ENCODE results near the gene LRRFIP1. TPM values are rescaled to one million over a fixed set of nuclear protein-coding genes. Genes with fewer than 3 reads are reported as not detected.
A peak's percentile ranks its signal among the peaks of the same experiment; 100 is the strongest.

Gene LRRFIP1
- total RNA-seq, 2 experiments from 2014 or later, result 189 to 207 TPM

DNA sequence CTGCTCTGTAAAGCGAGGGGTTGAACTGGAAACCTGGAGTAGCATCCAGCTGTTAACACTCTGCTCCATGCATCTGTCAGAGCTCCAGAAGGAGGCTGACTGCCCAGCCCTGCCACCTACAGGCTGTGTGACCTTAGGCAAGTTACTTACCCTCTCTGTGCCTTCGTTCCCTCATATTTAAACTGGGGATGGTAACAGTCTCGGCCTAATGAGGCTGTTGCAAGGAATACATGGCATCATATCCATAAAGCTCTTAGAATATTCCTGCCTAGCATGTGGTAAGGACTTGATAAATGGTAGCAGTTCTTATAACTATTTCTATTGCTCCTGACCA is 80.6 kb downstream of the LRRFIP1 start:
- H3K9me3 Mint-ChIP-seq (ENCODE audit: insufficient read depth), result no peaks in the 10 kb centered on the region
- H3K4me3 Mint-ChIP-seq, result no peak overlapping the region
- no peak for ATAC-seq
- H3K27ac Mint-ChIP-seq, result no peak overlapping the region
- no peak for DNase-seq
- POLR2A ChIA-PET, result interaction anchor here (0.8 to 1.0 kb wide), 3 partner anchors 10 to 16 kb away, joined by 3 to 5 read pairs (median 4); no protein-coding TSS in a partner anchor
- H3K27me3 Mint-ChIP-seq (ENCODE audit: low read depth), result no peaks in the 10 kb centered on the region
- CTCF ChIA-PET, result interaction anchor here (0.8 to 4.7 kb wide), 5 partner anchors 10 to 126 kb away, joined by 3 to 32 read pairs (median 11); no protein-coding TSS in a partner anchor
- H3K36me3 Mint-ChIP-seq (ENCODE audit: low read depth), result peaks cover 46% of the 10 kb centered on the region
- peaks cover 59% of the 10 kb centered on the region for H3K4me1 Mint-ChIP-seq (ENCODE audit: low read depth)

DNA sequence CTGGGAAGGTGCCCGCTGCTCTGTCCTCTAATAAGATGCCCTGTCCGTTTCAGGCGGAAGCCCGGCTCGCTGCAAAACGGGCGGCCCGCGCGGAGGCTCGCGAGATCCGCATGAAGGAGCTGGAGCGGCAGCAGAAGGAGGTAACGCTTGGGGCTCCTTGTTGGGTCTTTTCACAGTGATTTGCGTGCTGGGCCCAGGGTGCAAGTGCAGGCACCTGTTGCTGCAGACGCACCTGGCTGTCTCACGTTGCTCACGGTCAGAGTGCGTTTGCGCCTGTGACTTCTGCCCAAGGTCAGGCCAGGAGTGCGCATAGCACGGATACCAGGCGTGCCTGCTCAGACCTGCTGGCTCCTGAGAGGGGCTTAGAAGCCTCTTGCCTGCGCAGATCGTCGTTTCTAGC is 81.1 kb downstream of the LRRFIP1 start:
- ATAC-seq (no peak), DNase-seq (no peak)
- Mint-ChIP-seq H3K4me3 (no peak overlapping the region), H3K4me1 (ENCODE audit: low read depth) (peaks cover 55% of the 10 kb centered on the region), H3K27me3 (ENCODE audit: low read depth) (no peaks in the 10 kb centered on the region), H3K27ac (no peak overlapping the region), H3K36me3 (ENCODE audit: low read depth) (peaks cover 47% of the 10 kb centered on the region), H3K9me3 (ENCODE audit: insufficient read depth) (no peaks in the 10 kb centered on the region)
- ChIA-PET CTCF (interaction anchor here (0.8 to 4.7 kb wide), 5 partner anchors 11 to 127 kb away, joined by 3 to 32 read pairs (median 11); no protein-coding TSS in a partner anchor), POLR2A (interaction anchor here (0.8 kb wide), 1 partner anchor 12 kb away, joined by 3 read pairs; no protein-coding TSS in a partner anchor)

DNA sequence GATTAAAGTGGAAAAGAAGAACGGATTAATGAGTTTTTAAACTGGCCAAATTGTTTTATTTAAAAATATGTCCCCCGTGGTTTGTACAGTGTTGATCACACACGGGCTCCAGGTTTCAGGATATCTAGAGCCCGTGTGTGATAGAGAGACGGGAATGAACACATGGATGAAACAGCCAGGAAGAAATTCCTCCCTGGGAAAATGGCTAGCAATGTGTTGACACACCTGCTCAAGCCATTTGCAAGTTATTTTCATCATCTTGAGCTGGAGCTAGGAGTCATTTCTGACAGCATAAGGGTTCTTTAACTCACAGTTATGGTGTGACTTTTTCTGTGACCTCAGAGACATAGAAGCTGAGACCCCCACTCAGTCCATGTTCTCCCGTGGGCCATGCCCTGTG is 81.6 kb downstream of the LRRFIP1 start:
- POLR2A ChIA-PET, result no interaction called here
- peaks cover 50% of the 10 kb centered on the region for H3K4me1 Mint-ChIP-seq (ENCODE audit: low read depth)

DNA sequence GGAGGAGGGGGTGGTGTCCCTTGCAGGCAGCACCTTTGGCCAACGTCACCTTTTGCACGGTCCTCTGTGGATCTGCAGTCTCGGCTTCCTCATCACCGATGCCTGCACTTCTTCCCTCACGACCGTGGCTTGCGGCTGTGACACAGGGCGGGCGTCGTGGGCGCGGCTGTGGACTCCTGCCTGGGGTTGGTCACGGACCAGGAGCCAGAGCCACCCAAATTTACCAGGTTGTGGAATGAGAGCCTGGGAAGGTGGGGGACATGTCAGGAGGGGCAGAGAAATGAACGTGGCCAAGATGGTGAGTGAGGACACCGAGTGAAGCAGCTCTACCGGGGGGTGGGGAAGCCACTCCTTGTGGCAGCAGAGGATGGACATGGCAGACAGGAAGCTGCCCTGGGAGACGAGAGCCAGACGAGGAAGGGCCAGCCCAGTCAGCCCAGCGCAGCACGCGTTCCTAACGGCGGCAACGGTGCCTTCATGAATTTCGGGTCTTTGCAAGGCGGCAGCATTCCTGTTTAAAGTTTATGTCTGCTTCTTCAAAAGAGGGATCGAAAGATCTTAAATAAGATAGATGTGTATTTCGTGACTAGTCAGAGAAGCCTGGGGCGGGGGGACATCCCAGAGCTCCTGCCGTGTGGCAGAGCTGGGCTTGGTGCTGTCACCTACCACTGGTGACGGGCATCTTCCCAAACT is 84.2 kb downstream of the LRRFIP1 start:
- DNase-seq (no peak), ATAC-seq (no peak)
- Mint-ChIP-seq H3K27ac (no peak overlapping the region), H3K36me3 (ENCODE audit: low read depth) (peaks cover 46% of the 10 kb centered on the region), H3K4me3 (no peak overlapping the region), H3K9me3 (ENCODE audit: insufficient read depth) (no peaks in the 10 kb centered on the region), H3K4me1 (ENCODE audit: low read depth) (peaks cover 41% of the 10 kb centered on the region), H3K27me3 (ENCODE audit: low read depth) (no peaks in the 10 kb centered on the region)
- CTCF ChIA-PET, result interaction anchor here (1.0 to 4.7 kb wide), 3 partner anchors 15 to 38 kb away, joined by 3 to 32 read pairs (median 8); no protein-coding TSS in a partner anchor
- POLR2A ChIA-PET, result no interaction called here

More for the DNA sequence above, 81.6 kb downstream of the LRRFIP1 start:
- H3K27ac Mint-ChIP-seq, result no peak overlapping the region
- H3K9me3 Mint-ChIP-seq (ENCODE audit: insufficient read depth), result no peaks in the 10 kb centered on the region
- peaks cover 43% of the 10 kb centered on the region for H3K36me3 Mint-ChIP-seq (ENCODE audit: low read depth)
- DNase-seq (no peak), ATAC-seq (no peak)
- no peak overlapping the region for H3K4me3 Mint-ChIP-seq
- H3K27me3 Mint-ChIP-seq (ENCODE audit: low read depth), result no peaks in the 10 kb centered on the region
- CTCF ChIA-PET, result interaction anchor here (3.7 to 4.7 kb wide), 3 partner anchors 11 to 36 kb away, joined by 11 to 32 read pairs (median 13); no protein-coding TSS in a partner anchor

DNA sequence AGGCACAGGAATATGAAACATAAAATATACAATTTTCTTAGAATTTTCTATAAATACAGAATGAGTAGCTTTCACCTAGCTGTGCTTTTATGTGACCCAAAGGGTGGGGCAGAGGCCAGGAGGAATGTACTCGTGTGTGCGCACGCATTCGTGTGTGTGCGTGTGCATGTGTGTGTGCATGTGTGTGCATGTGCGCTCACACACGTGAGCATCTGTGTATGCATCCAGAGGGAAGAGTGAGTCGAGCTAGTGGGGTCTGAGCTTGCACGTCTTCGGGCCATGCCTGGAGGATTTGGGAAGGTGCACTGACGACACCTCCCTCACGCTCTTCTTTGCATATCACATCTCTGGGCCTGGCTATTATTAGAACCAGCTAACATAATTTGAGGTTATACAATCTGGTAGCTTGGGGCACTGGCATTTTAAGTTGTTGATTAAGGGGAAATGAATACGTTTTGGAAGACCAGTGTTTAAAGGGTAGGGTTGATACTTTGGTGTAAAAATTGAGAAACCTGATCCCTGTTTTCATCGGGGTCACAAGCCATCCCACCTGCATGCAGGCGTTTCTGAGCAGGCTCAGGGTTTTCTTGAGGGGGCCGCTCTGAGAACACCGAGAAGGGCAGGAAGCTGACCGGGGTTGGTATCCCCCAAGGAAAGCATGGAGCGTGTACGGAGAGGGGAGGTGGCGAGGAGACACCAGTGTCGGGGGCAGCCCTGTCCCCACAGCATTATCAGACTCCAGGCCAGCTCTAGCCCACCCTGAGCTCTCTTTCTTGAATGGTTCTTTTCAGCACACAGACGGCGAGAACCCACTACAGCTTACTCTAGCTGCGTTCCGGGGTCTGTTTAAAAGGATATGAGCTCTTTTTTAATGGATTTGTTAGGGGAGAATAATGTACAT is 85.3 kb downstream of the LRRFIP1 start:
- H3K27ac Mint-ChIP-seq, result no peak overlapping the region
- no peaks in the 10 kb centered on the region for H3K9me3 Mint-ChIP-seq (ENCODE audit: insufficient read depth)
- ChIA-PET CTCF (interaction anchor here (0.7 to 2.4 kb wide), 4 partner anchors 10 to 39 kb away, joined by 3 to 8 read pairs (median 4); no protein-coding TSS in a partner anchor), POLR2A (no interaction called here)
- peaks cover 48% of the 10 kb centered on the region for H3K36me3 Mint-ChIP-seq (ENCODE audit: low read depth)
- no peak for ATAC-seq
- H3K4me3 Mint-ChIP-seq, result no peak overlapping the region
- H3K4me1 Mint-ChIP-seq (ENCODE audit: low read depth), result peaks cover 30% of the 10 kb centered on the region
- H3K27me3 Mint-ChIP-seq (ENCODE audit: low read depth), result no peaks in the 10 kb centered on the region
- DNase-seq, result no peak

DNA sequence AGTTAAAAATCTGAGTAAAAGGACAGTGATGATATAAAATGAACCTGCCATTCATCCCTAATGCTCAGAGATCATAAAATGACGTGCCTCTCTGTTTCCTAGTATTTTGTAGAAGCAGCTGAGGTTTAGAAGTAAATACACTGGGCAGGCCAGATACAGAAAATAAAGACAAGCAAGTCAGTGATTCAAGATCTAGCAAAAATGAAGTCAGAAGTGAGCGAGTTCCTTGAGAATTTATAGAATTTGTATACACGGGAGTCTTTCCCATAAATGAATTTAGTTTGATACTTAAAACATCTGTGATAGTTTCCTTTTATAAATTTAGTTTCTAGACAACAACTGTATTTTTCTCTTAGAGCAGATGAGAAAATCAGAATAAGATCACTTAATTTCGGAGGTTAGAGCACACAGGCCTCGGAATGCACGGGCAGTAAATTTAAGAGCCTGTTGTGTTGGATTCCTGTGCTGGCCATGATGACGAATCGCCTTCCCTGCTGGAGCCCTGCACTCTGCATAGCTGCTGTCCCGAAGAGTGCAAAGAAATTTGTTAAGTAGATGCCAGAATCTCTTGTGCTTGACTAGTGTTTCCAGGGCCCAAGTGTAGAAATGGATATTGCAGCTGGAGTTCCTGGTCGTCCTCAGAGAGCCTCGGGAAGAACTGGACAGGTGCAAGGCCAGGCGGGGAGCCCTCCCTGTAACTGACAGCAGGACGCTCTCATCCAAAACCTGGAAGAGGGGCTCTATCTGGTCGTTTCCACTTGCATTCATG is 87.5 kb downstream of the LRRFIP1 start:
- no peak for ATAC-seq
- Mint-ChIP-seq H3K27ac (peak overlapping the region; percentile 59), H3K27me3 (ENCODE audit: low read depth) (no peaks in the 10 kb centered on the region), H3K36me3 (ENCODE audit: low read depth) (peaks cover 51% of the 10 kb centered on the region), H3K9me3 (ENCODE audit: insufficient read depth) (no peaks in the 10 kb centered on the region), H3K4me3 (no peak overlapping the region), H3K4me1 (ENCODE audit: low read depth) (peaks cover 32% of the 10 kb centered on the region)
- CTCF ChIA-PET, result interaction anchor here (1.0 to 1.7 kb wide), 2 partner anchors 30 to 133 kb away, joined by 3 to 5 read pairs; no protein-coding TSS in a partner anchor
- DNase-seq, result no peak
- POLR2A ChIA-PET, result no interaction called here

DNA sequence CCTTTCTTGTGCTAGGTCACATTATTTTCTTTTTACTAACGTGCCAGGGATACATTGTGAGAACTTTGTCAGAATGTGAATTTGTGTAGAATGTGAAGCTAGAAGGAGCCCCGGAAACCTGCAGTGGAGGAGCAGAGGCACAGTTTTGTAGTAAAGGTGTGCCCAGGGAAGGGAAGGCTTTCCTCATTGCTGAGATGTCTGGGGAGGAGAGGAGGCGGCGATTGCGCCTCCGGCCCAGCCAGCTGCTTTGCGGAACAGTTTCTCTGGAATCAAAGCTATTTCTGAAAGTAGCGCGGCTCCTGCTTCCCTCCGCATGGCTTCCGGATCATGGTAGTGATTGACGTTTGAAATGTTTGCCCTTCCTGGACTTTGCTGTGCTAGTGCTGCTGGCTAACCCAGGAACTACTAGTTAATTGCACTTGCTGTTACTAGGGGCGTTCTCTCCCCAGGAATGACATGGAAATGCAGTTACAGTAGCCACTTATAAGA is 88.1 kb downstream of the LRRFIP1 start:
- Mint-ChIP-seq H3K4me1 (ENCODE audit: low read depth) (peaks cover 34% of the 10 kb centered on the region), H3K27ac (peak overlapping the region; percentile 59), H3K36me3 (ENCODE audit: low read depth) (peaks cover 55% of the 10 kb centered on the region), H3K27me3 (ENCODE audit: low read depth) (no peaks in the 10 kb centered on the region), H3K9me3 (ENCODE audit: insufficient read depth) (no peaks in the 10 kb centered on the region), H3K4me3 (no peak overlapping the region)
- no peak for ATAC-seq
- ChIA-PET POLR2A (interaction anchor here (1.4 kb wide), 1 partner anchor 23 kb away, joined by 4 read pairs; no protein-coding TSS in a partner anchor), CTCF (interaction anchor here (1.0 to 1.9 kb wide), 3 partner anchors 30 to 134 kb away, joined by 3 to 7 read pairs (median 5); no protein-coding TSS in a partner anchor)
- no peak for DNase-seq

DNA sequence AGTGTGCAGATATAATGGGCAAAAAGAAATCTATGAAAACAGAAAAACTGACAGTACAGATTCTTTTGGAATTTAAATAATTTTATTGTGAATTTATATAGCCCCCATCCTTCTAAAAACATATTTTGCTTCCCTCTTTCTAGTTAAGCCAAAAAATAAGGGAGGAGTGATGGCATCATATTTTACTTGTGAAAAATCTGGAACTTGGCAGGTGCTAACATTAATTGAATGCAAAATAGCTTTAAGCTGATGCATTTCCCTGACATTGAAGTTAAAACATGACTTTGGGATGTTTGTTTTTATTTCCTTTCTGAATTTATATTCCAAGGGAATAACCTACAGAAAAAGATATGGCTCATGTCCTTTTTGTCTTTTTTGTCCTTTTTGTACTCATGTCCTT is 88.6 kb downstream of the LRRFIP1 start:
- DNase-seq, result no peak
- Mint-ChIP-seq H3K36me3 (ENCODE audit: low read depth) (peaks cover 59% of the 10 kb centered on the region), H3K4me3 (no peak overlapping the region), H3K4me1 (ENCODE audit: low read depth) (peaks cover 36% of the 10 kb centered on the region), H3K27me3 (ENCODE audit: low read depth) (no peaks in the 10 kb centered on the region), H3K9me3 (ENCODE audit: insufficient read depth) (no peaks in the 10 kb centered on the region), H3K27ac (peak overlapping the region; percentile 27)
- ChIA-PET CTCF (interaction anchor here (1.0 to 1.9 kb wide), 3 partner anchors 29 to 134 kb away, joined by 3 to 7 read pairs (median 5); no protein-coding TSS in a partner anchor), POLR2A (interaction anchor here (1.4 kb wide), 1 partner anchor 24 kb away, joined by 4 read pairs; no protein-coding TSS in a partner anchor)
- ATAC-seq, result no peak

DNA sequence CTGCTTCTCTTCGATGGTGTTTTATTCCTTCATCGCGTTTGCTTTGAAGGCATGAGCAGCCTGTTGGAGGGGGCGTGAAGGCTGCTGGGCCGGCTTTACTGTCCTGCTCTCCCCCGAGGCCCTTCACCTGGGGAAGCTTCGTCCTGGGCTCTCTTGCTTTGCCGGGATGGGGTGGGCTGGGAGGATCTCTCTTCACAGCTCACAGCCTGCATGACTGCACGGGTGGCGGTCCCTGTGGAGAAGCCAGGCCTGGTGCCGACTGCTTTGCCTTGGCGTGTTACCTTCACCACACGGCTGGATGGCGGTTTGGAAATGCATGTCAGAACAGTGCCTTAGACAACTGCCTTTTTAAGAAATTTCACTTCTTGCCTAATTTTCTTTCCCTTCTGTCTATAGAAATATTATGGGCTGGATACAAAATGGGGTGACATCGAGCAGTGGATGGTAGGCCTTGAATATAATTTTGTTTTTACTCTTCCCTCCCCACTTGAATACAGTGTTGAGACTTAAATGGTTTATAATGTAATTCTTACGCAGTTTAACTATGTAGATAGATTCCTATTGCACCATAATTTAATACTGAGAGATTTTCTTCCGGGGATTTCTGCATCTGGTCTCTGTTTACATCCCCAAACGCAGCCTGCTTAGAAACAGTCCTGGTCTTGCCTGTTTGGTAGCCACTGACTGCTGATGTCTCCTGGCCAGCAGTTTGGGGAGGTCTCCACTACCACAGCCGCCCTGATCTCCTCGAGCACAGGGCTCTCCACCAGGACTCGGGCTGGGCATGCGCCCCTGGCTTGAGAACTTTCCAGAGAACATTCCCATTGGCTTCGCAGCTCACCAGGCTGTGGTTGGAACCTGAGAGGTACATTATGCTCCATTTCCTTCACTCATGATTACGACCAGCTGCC is 90.2 kb downstream of the LRRFIP1 start:
- Mint-ChIP-seq H3K9me3 (ENCODE audit: insufficient read depth) (no peaks in the 10 kb centered on the region), H3K36me3 (ENCODE audit: low read depth) (peaks cover 53% of the 10 kb centered on the region), H3K27me3 (ENCODE audit: low read depth) (no peaks in the 10 kb centered on the region), H3K4me1 (ENCODE audit: low read depth) (peaks cover 35% of the 10 kb centered on the region), H3K4me3 (no peak overlapping the region), H3K27ac (peak overlapping the region; percentile 11)
- no peak for DNase-seq
- CTCF ChIA-PET, result interaction anchor here (1.2 to 1.9 kb wide), 2 partner anchors 31 to 45 kb away, joined by 5 to 7 read pairs; no protein-coding TSS in a partner anchor
- POLR2A ChIA-PET, result no interaction called here
- ATAC-seq, result no peak

DNA sequence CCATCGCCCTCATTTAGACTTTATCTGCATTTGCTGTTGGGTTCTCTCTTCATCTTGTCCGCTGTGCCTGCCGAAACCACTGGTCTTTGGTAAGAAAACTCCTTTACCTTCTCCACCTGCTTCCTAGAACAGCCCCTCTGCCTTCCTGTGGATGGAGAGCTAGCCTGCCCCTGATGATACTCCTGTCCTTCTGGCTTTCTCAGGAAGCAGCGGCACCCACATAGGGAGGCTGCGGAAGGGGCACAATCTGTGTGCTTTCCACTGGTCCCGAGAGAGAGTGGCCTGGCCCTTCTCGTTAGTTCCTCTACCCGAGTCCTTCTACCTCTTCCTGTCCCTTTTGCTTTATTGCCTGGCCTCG is 90.9 kb downstream of the LRRFIP1 start:
- H3K4me1 Mint-ChIP-seq (ENCODE audit: low read depth), result peaks cover 35% of the 10 kb centered on the region
- ChIA-PET POLR2A (no interaction called here), CTCF (no interaction called here)
- H3K27ac Mint-ChIP-seq, result peak overlapping the region; percentile 11
- H3K4me3 Mint-ChIP-seq, result no peak overlapping the region
- H3K9me3 Mint-ChIP-seq (ENCODE audit: insufficient read depth), result no peaks in the 10 kb centered on the region
- no peaks in the 10 kb centered on the region for H3K27me3 Mint-ChIP-seq (ENCODE audit: low read depth)
- peaks cover 48% of the 10 kb centered on the region for H3K36me3 Mint-ChIP-seq (ENCODE audit: low read depth)
- no peak for ATAC-seq
- no peak for DNase-seq

Measured in activated CD8-positive, alpha-beta T cell treated with anti-CD3 and anti-CD28 coated beads, Interleukin-2, amount 10 ng/mL, durations not matched to agents 7 days and 5 days (primary cell).